Measurements from ENCODE around the gene CCDC172.

The CCDC172 gene

GRCh38 chr10:116316503-116316902 lies 7.7 kb upstream of the CCDC172 start:
- Mint-ChIP-seq H3K9me3 (no peaks in the 10 kb centered on the region), H3K4me3 (no peak overlapping the region), H3K27ac (no peak overlapping the region), H3K4me1 (peaks cover 5% of the 10 kb centered on the region), H3K27me3 (ENCODE audit: low read depth) (no peaks in the 10 kb centered on the region), H3K36me3 (ENCODE audit: low read depth) (no peaks in the 10 kb centered on the region)
- TF ChIP-seq, protein P1, sequence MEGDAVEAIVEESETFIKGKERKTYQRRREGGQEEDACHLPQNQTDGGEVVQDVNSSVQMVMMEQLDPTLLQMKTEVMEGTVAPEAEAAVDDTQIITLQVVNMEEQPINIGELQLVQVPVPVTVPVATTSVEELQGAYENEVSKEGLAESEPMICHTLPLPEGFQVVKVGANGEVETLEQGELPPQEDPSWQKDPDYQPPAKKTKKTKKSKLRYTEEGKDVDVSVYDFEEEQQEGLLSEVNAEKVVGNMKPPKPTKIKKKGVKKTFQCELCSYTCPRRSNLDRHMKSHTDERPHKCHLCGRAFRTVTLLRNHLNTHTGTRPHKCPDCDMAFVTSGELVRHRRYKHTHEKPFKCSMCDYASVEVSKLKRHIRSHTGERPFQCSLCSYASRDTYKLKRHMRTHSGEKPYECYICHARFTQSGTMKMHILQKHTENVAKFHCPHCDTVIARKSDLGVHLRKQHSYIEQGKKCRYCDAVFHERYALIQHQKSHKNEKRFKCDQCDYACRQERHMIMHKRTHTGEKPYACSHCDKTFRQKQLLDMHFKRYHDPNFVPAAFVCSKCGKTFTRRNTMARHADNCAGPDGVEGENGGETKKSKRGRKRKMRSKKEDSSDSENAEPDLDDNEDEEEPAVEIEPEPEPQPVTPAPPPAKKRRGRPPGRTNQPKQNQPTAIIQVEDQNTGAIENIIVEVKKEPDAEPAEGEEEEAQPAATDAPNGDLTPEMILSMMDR (IDR thresholded peaks at IDR 0.05; ENCODE audit: unreplicated experiment in 3 of 3) = no peak

- H3K4me1 Mint-ChIP-seq = no peaks in the 10 kb centered on the region
- peaks cover 6% of the 10 kb centered on the region for H3K27me3 Mint-ChIP-seq (ENCODE audit: low read depth)
- no peak overlapping the region for H3K4me3 Mint-ChIP-seq
- H3K27ac Mint-ChIP-seq = no peak overlapping the region
- no peaks in the 10 kb centered on the region for H3K9me3 Mint-ChIP-seq
- H3K36me3 Mint-ChIP-seq (ENCODE audit: low read depth) = no peaks in the 10 kb centered on the region
- TF ChIP-seq, protein P1 (IDR thresholded peaks at IDR 0.05; ENCODE audit: unreplicated experiment in 3 of 3) = no peak
Measured at GRCh38 chr10:116324951-116325635, 845 bp downstream of the CCDC172 start.

DNA sequence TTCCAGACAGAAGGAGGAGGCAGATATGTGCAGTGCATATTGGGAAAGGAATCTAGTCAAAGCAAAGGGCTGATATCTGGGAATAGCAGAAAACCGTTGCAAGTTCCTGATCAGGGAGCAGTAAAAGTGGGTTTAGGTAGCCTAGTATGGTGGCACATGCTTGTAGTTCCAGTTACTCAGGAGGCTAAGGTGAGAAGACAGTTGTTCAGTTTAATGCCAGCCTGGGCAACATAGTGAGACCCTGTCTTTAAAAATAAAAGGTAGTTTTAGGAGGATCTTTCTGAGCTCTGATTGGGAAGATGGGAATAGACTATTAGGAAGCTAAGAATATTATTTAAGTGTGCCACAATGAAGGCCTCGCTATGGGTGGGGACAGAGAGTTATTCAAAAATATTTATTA lies 1.7 kb downstream of the CCDC172 start:
- H3K9me3 Mint-ChIP-seq = no peaks in the 10 kb centered on the region
- H3K27me3 Mint-ChIP-seq (ENCODE audit: low read depth) = peaks cover 6% of the 10 kb centered on the region
- TF ChIP-seq, protein P1 (IDR thresholded peaks at IDR 0.05; ENCODE audit: unreplicated experiment in 3 of 3) = no peak
- no peaks in the 10 kb centered on the region for H3K36me3 Mint-ChIP-seq (ENCODE audit: low read depth)
- no peak overlapping the region for H3K4me3 Mint-ChIP-seq
- H3K4me1 Mint-ChIP-seq = no peaks in the 10 kb centered on the region
- no peak overlapping the region for H3K27ac Mint-ChIP-seq

DNA sequence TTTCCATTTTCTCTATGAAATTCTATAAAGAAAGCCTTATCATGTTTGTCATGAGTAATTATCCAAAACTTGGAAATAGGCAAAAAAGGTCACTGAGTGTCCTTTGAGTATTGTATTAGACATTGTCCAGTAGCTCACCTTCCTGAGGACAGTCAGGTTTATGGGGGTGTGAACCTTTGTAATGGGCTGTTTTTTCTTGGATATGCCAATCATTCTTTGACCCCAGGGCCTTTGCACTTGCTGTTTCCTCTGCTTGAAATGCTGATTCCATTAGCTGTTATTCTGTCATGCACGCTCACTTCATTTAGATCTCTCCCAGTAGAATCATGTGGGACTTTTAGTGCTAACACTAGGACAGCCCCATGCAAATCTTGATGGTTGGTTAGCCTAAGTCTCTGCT lies 4.9 kb downstream of the CCDC172 start:
- Mint-ChIP-seq H3K9me3 (no peaks in the 10 kb centered on the region), H3K27ac (no peak overlapping the region), H3K27me3 (ENCODE audit: low read depth) (peaks cover 6% of the 10 kb centered on the region), H3K4me1 (no peaks in the 10 kb centered on the region), H3K4me3 (no peak overlapping the region), H3K36me3 (ENCODE audit: low read depth) (no peaks in the 10 kb centered on the region)
- TF ChIP-seq, protein P1 (IDR thresholded peaks at IDR 0.05; ENCODE audit: unreplicated experiment in 3 of 3) = no peak

DNA sequence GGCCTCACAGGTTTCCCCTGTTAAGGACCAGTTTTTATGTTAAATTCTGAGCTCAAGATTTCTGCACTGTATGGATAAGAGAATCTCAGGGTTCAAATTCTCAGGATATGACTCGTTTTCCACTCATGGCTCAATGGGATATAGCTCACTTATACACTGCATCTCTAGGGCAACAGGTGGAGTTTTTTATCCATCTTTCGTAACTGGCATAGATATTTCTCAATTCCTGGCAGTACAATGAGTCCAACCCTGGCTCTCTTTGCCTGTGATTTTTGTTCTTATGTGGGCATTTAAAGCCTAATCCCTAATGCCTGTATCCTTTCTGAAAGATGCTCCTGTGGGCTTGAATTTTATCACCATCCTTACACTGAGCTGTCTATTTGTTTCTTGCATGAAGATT lies 7.6 kb downstream of the CCDC172 start:
- H3K9me3 Mint-ChIP-seq = no peaks in the 10 kb centered on the region
- no peak overlapping the region for H3K4me3 Mint-ChIP-seq
- no peaks in the 10 kb centered on the region for H3K4me1 Mint-ChIP-seq
- no peaks in the 10 kb centered on the region for H3K36me3 Mint-ChIP-seq (ENCODE audit: low read depth)
- no peak overlapping the region for H3K27ac Mint-ChIP-seq
- TF ChIP-seq, protein P1 (IDR thresholded peaks at IDR 0.05; ENCODE audit: unreplicated experiment in 3 of 3) = no peak
- H3K27me3 Mint-ChIP-seq (ENCODE audit: low read depth) = no peaks in the 10 kb centered on the region

GRCh38 chr10:116336866-116337265 lies 12.6 kb downstream of the CCDC172 start:
- Mint-ChIP-seq H3K9me3 (no peaks in the 10 kb centered on the region), H3K4me3 (no peak overlapping the region), H3K36me3 (ENCODE audit: low read depth) (no peaks in the 10 kb centered on the region), H3K4me1 (no peaks in the 10 kb centered on the region), H3K27ac (no peak overlapping the region), H3K27me3 (ENCODE audit: low read depth) (no peaks in the 10 kb centered on the region)
- TF ChIP-seq, protein P1 (IDR thresholded peaks at IDR 0.05; ENCODE audit: unreplicated experiment in 3 of 3) = no peak

Data from nephron (organoid).